Prostate gland (tissue), 2 donors: ENCODE data around the gene EVA1A.

Source experiments
- POLR2A ChIP-seq: fragments of 450-650 bp; IDR thresholded peaks from one replicate; pipeline ENCODE4 v1.6.1; 2016; ENCODE audit warnings: antibody characterized with exemption, mild to moderate bottlenecking
- TF ChIP-seq, protein P1 (sequence below), 4 experiments: fragments of 200-600 bp in 2 of 4; fragments of 450-650 bp in 2 of 4; sonication (generic) in 2 of 4; IDR thresholded peaks; 1 replicate in 3 of 4; 2 replicates in 1 of 4; pipeline ENCODE4 v1.5.1; 2016 to 2019; ENCODE audit warnings: antibody characterized with exemption in 4 of 4, mild to moderate bottlenecking in 2 of 4, moderate library complexity in 2 of 4

DNA sequence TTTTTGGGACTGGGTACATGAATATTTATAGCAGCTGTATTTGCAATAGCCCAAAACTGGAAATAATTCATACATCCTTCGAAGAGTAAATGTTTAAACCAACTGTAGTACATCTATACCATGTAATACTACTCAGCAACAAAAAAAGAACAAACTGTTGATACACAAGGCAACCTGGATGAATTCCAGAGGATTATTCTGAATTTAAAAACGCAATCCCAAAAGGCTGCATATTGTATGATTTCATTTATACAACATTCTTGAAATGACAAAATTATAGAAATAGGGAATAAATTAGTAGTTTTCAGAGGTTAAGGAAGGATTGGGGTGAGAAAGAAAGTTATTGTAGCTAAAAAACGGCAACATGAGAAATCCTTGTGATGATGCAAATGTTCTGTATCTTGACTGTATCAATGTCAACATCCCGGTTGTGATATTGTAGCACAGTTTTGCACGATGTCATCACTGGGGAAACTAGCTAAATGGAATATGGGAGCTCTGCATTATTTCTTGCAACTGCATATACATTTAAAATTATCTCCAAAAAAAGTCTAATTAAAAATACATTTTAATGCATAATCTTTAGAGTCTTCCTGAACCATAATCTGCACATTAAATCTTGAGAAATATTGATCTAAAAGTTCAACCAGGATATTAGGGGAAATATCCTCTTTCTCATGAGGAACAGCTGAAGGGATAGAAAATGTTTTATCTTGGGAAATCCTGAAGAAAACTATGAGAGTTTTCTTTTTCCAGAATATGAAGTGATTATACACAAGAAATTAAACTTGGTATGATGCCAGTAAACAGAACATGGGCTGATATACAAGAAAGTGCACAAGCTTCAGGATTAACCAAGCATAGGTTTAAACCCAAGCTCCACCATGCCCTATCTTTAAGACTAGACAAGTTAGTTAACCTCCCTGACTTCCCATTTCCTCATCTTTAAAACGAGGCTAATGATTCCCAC, 21.9 kb downstream of the EVA1A start:
- TF ChIP-seq, protein P1, sequence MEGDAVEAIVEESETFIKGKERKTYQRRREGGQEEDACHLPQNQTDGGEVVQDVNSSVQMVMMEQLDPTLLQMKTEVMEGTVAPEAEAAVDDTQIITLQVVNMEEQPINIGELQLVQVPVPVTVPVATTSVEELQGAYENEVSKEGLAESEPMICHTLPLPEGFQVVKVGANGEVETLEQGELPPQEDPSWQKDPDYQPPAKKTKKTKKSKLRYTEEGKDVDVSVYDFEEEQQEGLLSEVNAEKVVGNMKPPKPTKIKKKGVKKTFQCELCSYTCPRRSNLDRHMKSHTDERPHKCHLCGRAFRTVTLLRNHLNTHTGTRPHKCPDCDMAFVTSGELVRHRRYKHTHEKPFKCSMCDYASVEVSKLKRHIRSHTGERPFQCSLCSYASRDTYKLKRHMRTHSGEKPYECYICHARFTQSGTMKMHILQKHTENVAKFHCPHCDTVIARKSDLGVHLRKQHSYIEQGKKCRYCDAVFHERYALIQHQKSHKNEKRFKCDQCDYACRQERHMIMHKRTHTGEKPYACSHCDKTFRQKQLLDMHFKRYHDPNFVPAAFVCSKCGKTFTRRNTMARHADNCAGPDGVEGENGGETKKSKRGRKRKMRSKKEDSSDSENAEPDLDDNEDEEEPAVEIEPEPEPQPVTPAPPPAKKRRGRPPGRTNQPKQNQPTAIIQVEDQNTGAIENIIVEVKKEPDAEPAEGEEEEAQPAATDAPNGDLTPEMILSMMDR (IDR thresholded peaks at IDR 0.05) = no peak
- TF ChIP-seq POLR2A = no peak
